HepG2 (cell line): ENCODE measurements around the gene FRMD4B. TPM values are rescaled to one million over a fixed set of nuclear protein-coding genes. Genes with fewer than 3 reads are reported as not detected.

Source experiments
- ATF5 ChIP-seq: sonication (generic); formaldehyde crosslinking; IDR thresholded peaks from 2 replicates; pipeline ENCODE4 v1.4.0; 2020; ENCODE audit warnings: mild to moderate bottlenecking, low read depth, missing genetic modification reagents
- CENPBD1 ChIP-seq: sonication (generic); formaldehyde crosslinking; IDR thresholded peaks from 2 replicates; pipeline ENCODE4 v1.8.0; 2022; ENCODE audit warnings: missing genetic modification reagents, low read depth, mild to moderate bottlenecking, borderline replicate concordance
- CENPX ChIP-seq: sonication (generic); formaldehyde crosslinking; IDR thresholded peaks from 2 replicates; pipeline ENCODE4 v1.9.0; 2021; ENCODE audit warnings: mild to moderate bottlenecking, missing genetic modification reagents, moderate library complexity
- E2F2 ChIP-seq: sonication (generic); formaldehyde crosslinking; IDR thresholded peaks from 2 replicates; pipeline ENCODE4 v1.4.0; 2020; ENCODE audit warnings: missing genetic modification reagents, borderline replicate concordance
- EEA1 ChIP-seq: sonication (generic); formaldehyde crosslinking; IDR thresholded peaks from 2 replicates; pipeline ENCODE4 v1.5.1; 2020; ENCODE audit warnings: mild to moderate bottlenecking, missing genetic modification reagents, borderline replicate concordance
- FLYWCH1 ChIP-seq: sonication (generic); formaldehyde crosslinking; IDR thresholded peaks from 2 replicates; pipeline ENCODE4 v1.8.1; 2023; ENCODE audit warnings: mild to moderate bottlenecking, missing genetic modification reagents
- HINFP ChIP-seq: sonication (generic); formaldehyde crosslinking; IDR thresholded peaks from 2 replicates; pipeline ENCODE4 v1.4.0; 2020; ENCODE audit warnings: low read depth, mild to moderate bottlenecking, missing genetic modification reagents
- PATZ1 ChIP-seq: sonication (generic); formaldehyde crosslinking; IDR thresholded peaks from 2 replicates; pipeline ENCODE4 v1.4.0; 2020; ENCODE audit warnings: missing genetic modification reagents
- RFX5 ChIP-seq: IDR thresholded peaks from 2 replicates; pipeline ENCODE4 v1.6.1; 2011; ENCODE audit warnings: low read depth, low read length, improper control_type of control experiment
- SOX6 ChIP-seq, 2 experiments: fragments of 450-650 bp in 1 of 2; sonication (generic) in 1 of 2; formaldehyde crosslinking in 1 of 2; IDR thresholded peaks; 2 replicates each; pipeline versions ENCODE4 v1.4.0 to v1.6.1; 2017 to 2020; ENCODE audit warnings: antibody characterized with exemption in 1 of 2, mild to moderate bottlenecking in 1 of 2, missing genetic modification reagents in 1 of 2
- TBP ChIP-seq: sonication (generic); formaldehyde crosslinking; IDR thresholded peaks from 2 replicates; pipeline ENCODE4 v1.5.0; 2020; ENCODE audit warnings: missing genetic modification reagents
- ZIK1 ChIP-seq: sonication (generic); formaldehyde crosslinking; IDR thresholded peaks from 2 replicates; pipeline ENCODE4 v1.5.0; 2020; ENCODE audit warnings: mild to moderate bottlenecking, low read depth, missing genetic modification reagents, borderline replicate concordance
- ZNF205 ChIP-seq: IDR thresholded peaks from 2 replicates; pipeline ENCODE4 v1.6.1; 2018; ENCODE audit warnings: missing biosample characterization, missing genetic modification reagents
- ZNF276 ChIP-seq: sonication (generic); formaldehyde crosslinking; IDR thresholded peaks from 2 replicates; pipeline ENCODE4 v1.4.0; 2020; ENCODE audit warnings: mild to moderate bottlenecking, low read depth, missing genetic modification reagents
- ZNF326 ChIP-seq: sonication (generic); formaldehyde crosslinking; IDR thresholded peaks from 2 replicates; pipeline ENCODE4 v1.4.0; 2020; ENCODE audit warnings: missing genetic modification reagents, borderline replicate concordance
- ZNF550 ChIP-seq: sonication (generic); formaldehyde crosslinking; IDR thresholded peaks from 2 replicates; pipeline ENCODE4 v1.4.0; 2020; ENCODE audit warnings: mild to moderate bottlenecking, missing genetic modification reagents, borderline replicate concordance
- ZNF749 ChIP-seq: sonication (generic); formaldehyde crosslinking; IDR thresholded peaks from 2 replicates; pipeline ENCODE4 v1.8.0; 2022; ENCODE audit warnings: mild to moderate bottlenecking, missing genetic modification reagents, moderate library complexity, borderline replicate concordance
- ZNF792 ChIP-seq: IDR thresholded peaks from 2 replicates; pipeline ENCODE4 v1.6.1; 2016
- polyA plus RNA-seq, 8 experiments: library from polyadenylated mRNA; depleted of rRNA in 3 of 8; stranded (reverse) in 7 of 8; unstranded in 1 of 8; fragments of >200 nt; fragmentation: Illumina TruSeq in 4 of 8; extraction: Trizol in 4 of 8; gene quantifications; 2 replicates each; pipeline versions ENCODE4 v1.2.1 to v1.2.3, GENCODE V29; 2011 to 2016; ENCODE audit warnings: low read depth in 4 of 8, missing spikeins in 1 of 8, mixed read lengths in 1 of 8; ENCODE audit not compliant: insufficient read depth in 1 of 8
- total RNA-seq, 5 experiments: library from RNA; depleted of rRNA; stranded (reverse); fragments of >200 nt; fragmentation: Illumina TruSeq; extraction: Trizol; gene quantifications; 2 replicates each; pipeline ENCODE4 v1.2.3, GENCODE V29; 2016; ENCODE audit warnings: low read depth in 1 of 5

FRMD4B gene
- total and polyA plus RNA-seq, 2 of the 13 experiments (the other 11 are each of a cell fraction or from before 2014, with no cell fraction given), result 3.0 to 3.3 TPM

GRCh38 chr3:69306239-69307185 lies 79.4 kb downstream of the FRMD4B start (continued):
- TF ChIP-seq ATF5 (CRISPR knock-in tag), result no peak
- TF ChIP-seq E2F2 (CRISPR knock-in tag), result no peak
- TF ChIP-seq ZNF550 (CRISPR knock-in tag), result no peak
- no peak for TF ChIP-seq RFX5
- no peak for TF ChIP-seq HINFP (CRISPR knock-in tag)
- no peak for TF ChIP-seq CENPX (CRISPR knock-in tag)
- TF ChIP-seq ZNF205 (CRISPR knock-in tag), result no peak
- TF ChIP-seq ZNF326, result no peak
- no peak for TF ChIP-seq CENPBD1 (CRISPR knock-in tag)
- TF ChIP-seq ZIK1, result no peak
- no peak for TF ChIP-seq ZNF276 (CRISPR knock-in tag)
- no peak for TF ChIP-seq SOX6 (IDR thresholded peaks at IDR 0.05)
- peak; percentile 41 for TF ChIP-seq SOX6 (CRISPR knock-in tag; IDR thresholded peaks at IDR 0.05)
- TF ChIP-seq ZNF792 (CRISPR knock-in tag), result no peak
- TF ChIP-seq TBP (CRISPR knock-in tag), result no peak
- no peak for TF ChIP-seq ZNF749 (CRISPR knock-in tag)
- no peak; the same call in 1 of the 2 replicates for TF ChIP-seq PATZ1
- no peak for TF ChIP-seq FLYWCH1 (CRISPR knock-in tag)
- TF ChIP-seq EEA1, result no peak
